Measurements from ENCODE around the gene COL16A1.

COL16A1 gene

GRCh38 chr1:31644560-31645273, 59.1 kb downstream of the COL16A1 start, which contains the start of gene PEF1:
TSS of gene PEF1 (minus strand) at chr1:31644876. CDS start at chr1:31644864, 12 bp downstream.
- DNase-seq = peak; percentile 99

GRCh38 chr1:31643976-31644559, 59.7 kb downstream of the COL16A1 start:
- no peak for DNase-seq

GRCh38 chr1:31642897-31643296, 60.9 kb downstream of the COL16A1 start:
- no peak for DNase-seq

- DNase-seq = no peak
Observed at GRCh38 chr1:31642366-31642765, 61.5 kb downstream of the COL16A1 start.

GRCh38 chr1:31640964-31641363, 62.9 kb downstream of the COL16A1 start:
- DNase-seq = no peak

GRCh38 chr1:31640179-31640578, 63.6 kb downstream of the COL16A1 start:
- no peak for DNase-seq

GRCh38 chr1:31639543-31639942, 64.3 kb downstream of the COL16A1 start:
- no peak for DNase-seq

- no peak for DNase-seq
Observed at GRCh38 chr1:31637915-31638673, 65.7 kb downstream of the COL16A1 start.

GRCh38 chr1:31633117-31633516, 70.7 kb downstream of the COL16A1 start:
- peak; percentile 21 for DNase-seq

- no peak for DNase-seq
Observed at GRCh38 chr1:31632649-31633048, 71.2 kb downstream of the COL16A1 start.

- DNase-seq = no peak
Observed at GRCh38 chr1:31628931-31629556, 74.8 kb downstream of the COL16A1 start.

GRCh38 chr1:31627930-31628559, 75.8 kb downstream of the COL16A1 start:
- DNase-seq = no peak

GRCh38 chr1:31627301-31627929, 76.4 kb downstream of the COL16A1 start:
- no peak for DNase-seq

GRCh38 chr1:31626223-31627207, 77.3 kb downstream of the COL16A1 start:
- DNase-seq = no peak

- DNase-seq = no peak
Observed at GRCh38 chr1:31625561-31626222, 78.1 kb downstream of the COL16A1 start.

- DNase-seq = no peak
Observed at GRCh38 chr1:31624731-31625514, 78.9 kb downstream of the COL16A1 start.

GRCh38 chr1:31624309-31624708, 79.5 kb downstream of the COL16A1 start:
- DNase-seq = no peak

- DNase-seq = no peak
Observed at GRCh38 chr1:31623365-31623764, 80.5 kb downstream of the COL16A1 start.

GRCh38 chr1:31621847-31622730, 81.7 kb downstream of the COL16A1 start:
- DNase-seq = no peak

All from CD4-positive, alpha-beta T cell treated with Interleukin-10 for 1 hour (primary cell).